BLaER1 treated with 17β-estradiol and CSF1 and Interleukin-3, amounts not matched to agents 10 nM and 100 nM (cell line): ENCODE results near the gene E4F1.

Experiments used
- H3K27ac ChIP-seq, 11 experiments: shearing (Covaris generic); formaldehyde crosslinking; 2 replicates each; pipeline ENCODE4 v1.8.1; 2022
- H3K27me3 ChIP-seq, 11 experiments: shearing (Covaris generic); formaldehyde crosslinking; 2 replicates each; pipeline ENCODE4 v1.8.1; 2022
- H3K36me3 ChIP-seq, 11 experiments: shearing (Covaris generic); formaldehyde crosslinking; 2 replicates each; pipeline ENCODE4 v1.8.1; 2022
- H3K4me1 ChIP-seq, 10 experiments: shearing (Covaris generic); formaldehyde crosslinking; 2 replicates each; pipeline ENCODE4 v1.8.1; 2022
- H3K4me2 ChIP-seq, 11 experiments: shearing (Covaris generic); formaldehyde crosslinking; 2 replicates each; pipeline ENCODE4 v1.8.1; 2022
- H3K4me3 ChIP-seq, 10 experiments: shearing (Covaris generic); formaldehyde crosslinking; 2 replicates each; pipeline ENCODE4 v1.8.1; 2022
- H3K9ac ChIP-seq, 11 experiments: shearing (Covaris generic); formaldehyde crosslinking; 2 replicates each; pipeline ENCODE4 v1.8.1; 2022
- H3K9me3 ChIP-seq, 11 experiments: shearing (Covaris generic); formaldehyde crosslinking; replicated peaks in 1 of 11; 2 replicates each; pipeline ENCODE4 v1.8.1; 2022
- H4K20me1 ChIP-seq, 11 experiments: shearing (Covaris generic); formaldehyde crosslinking; 2 replicates each; pipeline ENCODE4 v1.8.1; 2022
- Cebpa-rat ChIP-seq, 11 experiments: shearing (Covaris generic); IDR thresholded peaks; 2 replicates each; pipeline ENCODE4 v1.8.1; 2022

Gene E4F1

DNA sequence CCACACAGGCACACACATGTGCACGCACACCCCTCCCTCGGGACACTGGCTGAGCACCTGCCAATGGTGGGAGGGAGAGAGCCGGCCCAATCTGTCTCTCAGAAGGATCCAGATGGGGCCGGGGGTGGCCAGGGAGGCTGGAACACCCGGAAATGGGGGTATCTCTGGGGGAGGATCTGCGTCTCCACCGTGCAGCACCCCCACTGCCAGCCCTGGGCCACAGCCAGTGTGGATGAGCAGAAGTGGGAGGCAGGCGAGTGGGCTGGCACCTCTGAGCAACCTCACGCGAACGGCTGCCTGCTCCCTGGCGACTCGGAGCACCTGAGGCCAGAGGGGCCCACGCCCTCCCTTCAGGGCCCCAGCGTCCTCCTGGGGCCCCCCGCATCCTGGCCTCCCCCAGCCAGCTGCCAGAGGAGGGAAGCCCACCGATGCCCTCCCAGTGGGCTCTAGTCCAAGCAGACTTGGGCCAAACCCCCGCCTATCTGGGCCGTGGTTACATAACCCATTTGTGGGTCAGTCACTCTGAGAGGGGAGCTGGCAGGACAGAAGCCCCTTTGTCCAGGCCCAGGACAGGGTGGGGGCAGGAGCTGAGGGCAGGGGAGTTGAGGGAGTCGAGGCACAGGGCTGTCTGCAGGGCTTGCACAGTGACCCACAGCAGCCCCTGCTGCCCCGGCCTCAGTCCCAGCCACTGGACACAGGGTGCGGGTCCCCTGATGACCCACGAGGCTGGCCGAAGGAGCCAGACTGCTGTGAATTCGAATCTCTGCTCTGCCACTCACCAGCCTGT lies 32.5 kb upstream of the E4F1 start:
- H3K4me3 ChIP-seq = peak overlapping the region in 1 of 10 experiments; percentile 16; a peak in 1 of 20 replicates
- H3K4me1 ChIP-seq = peaks cover 11 to 48% (median 33%) of the 10 kb centered on the region in 10 experiments; a peak in 18 of 20 replicates
- H3K4me2 ChIP-seq = peak overlapping the region; percentile 5 to 93 (median 74); a peak in 19 of 22 replicates
- H3K36me3 ChIP-seq = no peaks in the 10 kb centered on the region
- no peak overlapping the region for H3K27ac ChIP-seq
- peaks cover 25 to 35% (median 27%) of the 10 kb centered on the region in 11 experiments for H3K27me3 ChIP-seq
- peaks cover 0 to 40% (median 24%) of the 10 kb centered on the region in 11 experiments; a peak in 18 of 22 replicates for H4K20me1 ChIP-seq
- TF ChIP-seq Cebpa-rat (IDR thresholded peaks at IDR 0.05) = no peak
- H3K9ac ChIP-seq = peak overlapping the region in 10 of 11 experiments; percentile 7 to 61 (median 32); a peak in 13 of 22 replicates
- H3K9me3 ChIP-seq = no peaks in the 10 kb centered on the region

DNA sequence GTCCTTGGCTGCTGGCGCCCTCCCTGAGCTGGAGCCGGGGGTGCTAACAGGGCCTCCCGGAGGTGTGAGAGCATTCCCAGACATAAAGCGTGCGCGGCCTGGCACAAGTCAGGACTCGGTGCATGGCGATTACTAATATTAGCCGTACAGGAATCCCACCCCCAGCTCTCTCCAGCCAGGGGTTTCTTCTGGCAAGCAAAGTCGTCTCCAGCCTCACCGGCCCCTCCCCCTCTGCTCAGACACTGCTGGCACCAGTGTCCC lies 32.0 kb upstream of the E4F1 start:
- H3K4me1 ChIP-seq = peaks cover 12 to 49% (median 35%) of the 10 kb centered on the region in 10 experiments; a peak in 18 of 20 replicates
- H3K4me2 ChIP-seq = peak overlapping the region in 9 of 11 experiments; percentile 40 to 93 (median 75); a peak in 17 of 22 replicates
- no peak overlapping the region for H3K27ac ChIP-seq
- H3K9ac ChIP-seq = peak overlapping the region in 6 of 11 experiments; percentile 7 to 61 (median 38); a peak in 7 of 22 replicates
- no peak overlapping the region; a peak in 1 of 20 replicates for H3K4me3 ChIP-seq
- H3K9me3 ChIP-seq = no peaks in the 10 kb centered on the region
- H3K36me3 ChIP-seq = no peaks in the 10 kb centered on the region
- peaks cover 0 to 41% (median 24%) of the 10 kb centered on the region in 11 experiments; a peak in 18 of 22 replicates for H4K20me1 ChIP-seq
- H3K27me3 ChIP-seq = peaks cover 30 to 39% (median 31%) of the 10 kb centered on the region in 11 experiments
- no peak for TF ChIP-seq Cebpa-rat (IDR thresholded peaks at IDR 0.05)

DNA sequence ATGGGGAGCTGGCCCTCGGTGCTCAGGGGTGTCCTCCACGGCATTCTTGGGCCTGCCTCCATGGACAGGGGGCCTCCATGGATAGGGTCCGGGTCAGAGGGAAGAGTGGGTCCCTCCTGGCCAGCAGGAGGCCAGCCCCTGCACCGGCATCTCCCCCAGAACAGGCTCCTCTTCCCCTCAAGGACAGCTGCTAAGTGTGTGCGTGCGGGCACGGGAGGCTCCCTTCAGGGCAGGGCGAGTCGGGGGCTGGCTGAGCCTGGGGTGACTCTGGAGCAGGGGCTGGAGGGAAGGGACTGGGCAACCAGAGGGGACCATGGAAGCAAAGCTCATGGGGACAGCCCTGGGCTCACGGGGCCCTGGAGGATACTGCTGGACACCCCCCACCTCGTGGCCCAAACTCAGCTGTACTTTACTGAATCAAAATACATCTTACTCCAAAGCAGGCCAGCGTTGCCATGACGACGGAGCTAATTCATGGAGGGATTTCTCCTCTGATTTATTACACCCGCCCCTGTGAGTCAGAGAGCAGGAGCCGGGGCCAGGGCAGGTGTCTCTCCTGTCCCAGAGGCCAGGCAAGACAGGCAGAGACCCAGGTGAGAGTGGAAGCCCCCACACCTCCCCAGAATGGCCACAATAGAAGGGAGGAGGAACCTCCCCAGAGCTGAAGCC lies 29.1 kb upstream of the E4F1 start:
- H3K4me2 ChIP-seq = peak overlapping the region in 6 of 11 experiments; percentile 76 to 97 (median 89); a peak in 6 of 22 replicates
- H3K4me1 ChIP-seq = peaks cover 12 to 49% (median 35%) of the 10 kb centered on the region in 10 experiments; a peak in 18 of 20 replicates
- no peak overlapping the region for H3K27ac ChIP-seq
- H4K20me1 ChIP-seq = peaks cover 0 to 47% (median 24%) of the 10 kb centered on the region in 11 experiments; a peak in 18 of 22 replicates
- H3K9ac ChIP-seq = peak overlapping the region in 1 of 11 experiments; percentile 56; a peak in 1 of 22 replicates
- H3K36me3 ChIP-seq = no peaks in the 10 kb centered on the region
- H3K4me3 ChIP-seq = no peak overlapping the region
- H3K27me3 ChIP-seq = peaks cover 58 to 67% (median 60%) of the 10 kb centered on the region in 11 experiments
- no peaks in the 10 kb centered on the region for H3K9me3 ChIP-seq
- TF ChIP-seq Cebpa-rat (IDR thresholded peaks at IDR 0.05) = no peak

DNA sequence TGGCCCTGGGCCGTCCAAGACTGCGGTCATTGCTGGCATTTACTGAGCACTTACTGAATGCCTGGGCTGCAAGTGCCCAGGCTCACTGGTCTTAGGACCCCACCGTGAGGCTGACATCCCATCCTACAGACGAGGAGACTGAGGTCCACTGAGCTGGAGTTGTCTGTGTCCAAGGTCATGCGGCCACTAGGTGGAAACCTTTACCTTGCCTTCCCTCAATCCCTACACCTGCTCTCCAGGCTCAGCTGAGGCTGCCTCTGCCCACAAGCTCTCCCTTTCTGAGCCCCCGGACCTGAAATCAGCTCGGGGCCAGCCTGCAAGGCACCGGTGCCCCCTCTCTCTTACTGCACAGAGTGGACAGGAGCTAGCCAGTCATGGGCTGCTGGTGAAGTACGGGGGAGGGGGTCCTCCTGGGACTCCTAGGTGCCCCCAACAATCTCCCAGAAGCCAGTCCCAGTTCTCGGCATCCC lies 28.5 kb upstream of the E4F1 start:
- H3K4me1 ChIP-seq = peaks cover 12 to 49% (median 35%) of the 10 kb centered on the region in 10 experiments; a peak in 18 of 20 replicates
- TF ChIP-seq Cebpa-rat (IDR thresholded peaks at IDR 0.05) = no peak
- H3K27ac ChIP-seq = no peak overlapping the region
- no peaks in the 10 kb centered on the region for H3K36me3 ChIP-seq
- peak overlapping the region in 4 of 11 experiments; percentile 33 to 66 (median 59); a peak in 4 of 22 replicates for H3K9ac ChIP-seq
- peak overlapping the region in 8 of 10 experiments; percentile 52 to 68 (median 55); a peak in 9 of 20 replicates for H3K4me3 ChIP-seq
- no peaks in the 10 kb centered on the region for H3K9me3 ChIP-seq
- peaks cover 64 to 73% (median 66%) of the 10 kb centered on the region in 11 experiments for H3K27me3 ChIP-seq
- peak overlapping the region in 10 of 11 experiments; percentile 76 to 97 (median 88); a peak in 18 of 22 replicates for H3K4me2 ChIP-seq
- peaks cover 0 to 47% (median 24%) of the 10 kb centered on the region in 11 experiments; a peak in 18 of 22 replicates for H4K20me1 ChIP-seq

DNA sequence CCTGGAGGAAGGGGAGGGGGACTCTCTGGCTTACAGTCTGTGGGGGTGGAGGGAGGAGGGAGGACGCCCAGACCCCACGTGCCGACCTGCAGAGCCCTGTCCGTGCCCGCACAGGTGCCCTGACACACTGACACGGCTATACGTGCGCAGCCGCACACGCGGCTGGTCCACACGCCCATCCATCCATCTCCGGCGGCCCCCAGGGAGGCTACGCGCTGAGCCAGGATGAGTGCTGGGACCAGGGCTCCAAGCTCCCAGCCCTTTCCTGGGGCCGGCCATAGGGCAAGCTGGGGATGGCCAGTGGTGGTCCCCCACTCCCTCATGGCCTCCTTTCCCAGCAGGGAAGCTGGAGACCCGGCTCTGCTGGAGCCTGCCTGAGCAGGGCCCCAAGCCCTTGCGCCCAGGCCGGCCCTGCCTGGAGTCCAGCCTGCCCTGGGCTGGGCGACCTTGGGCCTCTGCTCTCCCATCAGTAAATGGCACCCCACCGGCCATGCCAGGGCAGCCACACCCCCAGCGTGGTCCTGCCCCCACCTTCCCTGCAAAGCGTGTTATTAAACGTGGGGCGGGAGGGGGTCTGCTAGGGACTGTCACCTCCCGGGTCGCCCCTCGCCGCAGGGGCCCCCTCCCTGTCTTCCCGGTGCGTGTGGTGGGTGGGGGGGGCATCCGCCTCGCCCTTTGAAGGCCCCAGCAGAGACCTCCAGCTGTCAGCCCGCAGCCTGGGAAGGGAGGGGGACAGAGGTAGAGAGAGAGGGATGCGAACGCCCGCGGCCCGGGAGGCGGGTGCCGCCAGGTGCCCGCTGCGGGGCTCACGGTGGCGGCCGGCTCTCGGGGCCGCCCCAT lies 27.8 kb upstream of the E4F1 start:
- Histone ChIP-seq H3K4me3 (peak overlapping the region; percentile 45 to 68 (median 55)), H3K9ac (peak overlapping the region in 9 of 11 experiments; percentile 8 to 66 (median 51); a peak in 12 of 22 replicates), H3K27me3 (peaks cover 64 to 73% (median 72%) of the 10 kb centered on the region in 11 experiments), H4K20me1 (peaks cover 0 to 47% (median 22%) of the 10 kb centered on the region in 11 experiments; a peak in 18 of 22 replicates), H3K9me3 (no peaks in the 10 kb centered on the region), H3K27ac (no peak overlapping the region), H3K4me1 (peaks cover 12 to 42% (median 29%) of the 10 kb centered on the region in 10 experiments; a peak in 18 of 20 replicates), H3K4me2 (peak overlapping the region; percentile 76 to 97 (median 90)), H3K36me3 (no peaks in the 10 kb centered on the region)
- TF ChIP-seq Cebpa-rat (IDR thresholded peaks at IDR 0.05) = no peak

DNA sequence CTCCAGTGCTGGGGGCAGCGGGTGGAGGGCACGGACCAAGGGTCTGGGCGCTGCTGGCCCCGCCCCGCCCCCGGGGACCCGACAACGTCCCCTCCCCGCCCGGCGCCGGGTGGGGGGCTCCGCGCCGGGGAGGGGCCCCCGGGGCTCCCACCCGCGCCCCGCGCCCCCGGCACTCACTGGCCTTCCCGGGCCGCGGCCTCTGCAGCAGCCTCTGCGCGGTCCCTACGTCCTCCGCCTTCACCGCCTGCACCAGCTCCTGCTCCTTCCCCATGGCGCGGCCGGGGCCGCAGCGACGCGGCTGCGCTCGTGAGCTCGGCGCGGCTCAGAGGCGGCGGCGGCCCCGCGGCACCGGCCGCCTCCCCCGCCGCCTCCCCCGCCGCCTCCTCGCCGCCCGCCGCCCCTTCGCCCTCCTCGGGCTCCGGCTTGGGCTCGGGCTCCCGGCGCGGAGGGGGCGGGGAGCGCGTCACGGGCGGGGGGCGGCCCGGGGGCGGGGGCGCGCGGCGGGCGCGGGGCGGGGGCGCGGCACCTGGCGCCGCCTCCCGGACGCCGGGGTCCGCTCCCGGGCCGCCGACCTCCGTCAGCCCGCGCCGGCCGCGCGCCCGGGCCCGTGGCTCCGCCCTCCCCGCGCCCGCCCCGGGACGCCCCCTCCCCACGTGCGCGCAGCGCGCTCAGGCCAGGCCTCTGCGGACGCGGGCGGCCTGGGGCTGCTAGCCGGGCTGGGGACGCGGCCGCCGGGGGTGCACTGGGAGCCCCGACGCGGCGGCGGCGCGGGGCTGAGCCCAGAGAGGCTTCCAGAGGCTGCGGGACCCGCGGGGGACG lies 27.0 kb upstream of the E4F1 start, which contains the start of gene CASKIN1:
TSS of gene CASKIN1 (minus strand) at position 444 of the 819 bp plus-strand sequence. CDS start at position 271, 173 bp downstream.
- Histone ChIP-seq H3K4me2 (peak within 1 kb of the TSS; percentile 76 to 97 (median 90)), H3K9me3 (no peaks in the 10 kb centered on the region), H3K9ac (peak within 1 kb of the TSS in 10 of 11 experiments; percentile 8 to 73 (median 58); a peak in 15 of 22 replicates), H3K27me3 (peaks cover 64 to 79% (median 75%) of the 10 kb centered on the region in 11 experiments), H3K4me1 (peaks cover 10 to 34% (median 21%) of the 10 kb centered on the region in 10 experiments; a peak in 17 of 20 replicates), H3K36me3 (no peaks in the 10 kb centered on the region), H3K27ac (peak within 1 kb of the TSS in 1 of 11 experiments; percentile 26; a peak in 1 of 22 replicates), H3K4me3 (peak within 1 kb of the TSS; percentile 45 to 68 (median 55)), H4K20me1 (peaks cover 0 to 44% (median 20%) of the 10 kb centered on the region in 11 experiments; a peak in 17 of 22 replicates)
- no peak for TF ChIP-seq Cebpa-rat (IDR thresholded peaks at IDR 0.05)

DNA sequence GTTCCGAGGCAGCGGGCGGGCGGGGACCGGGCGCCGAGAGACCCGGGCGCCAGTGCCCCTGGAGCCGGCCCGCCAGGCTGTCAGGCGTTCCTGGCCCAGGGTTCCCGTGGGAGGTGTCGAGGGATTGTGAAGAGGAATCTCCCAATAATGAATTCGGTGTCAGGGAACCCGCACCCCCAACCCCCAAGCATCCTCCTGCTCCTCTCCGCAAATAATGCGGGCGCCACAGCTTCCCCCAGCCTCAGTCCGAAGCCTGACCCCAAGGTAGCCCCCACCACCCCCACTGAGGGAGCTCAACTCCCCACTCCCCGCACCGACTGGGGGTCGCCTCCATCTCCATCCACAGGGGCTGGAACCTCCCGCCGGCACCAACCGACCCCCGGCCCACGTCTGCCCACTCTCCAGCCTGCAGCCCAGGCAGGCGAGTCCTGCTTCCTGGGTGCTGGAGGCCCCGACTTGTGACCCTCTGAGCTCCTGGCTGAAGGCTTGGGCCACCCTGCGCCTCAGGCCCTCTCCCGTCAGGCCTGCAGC lies 26.3 kb upstream of the E4F1 start:
- Histone ChIP-seq H4K20me1 (peaks cover 0 to 44% (median 20%) of the 10 kb centered on the region in 11 experiments; a peak in 17 of 22 replicates), H3K27me3 (peaks cover 66 to 85% (median 79%) of the 10 kb centered on the region in 11 experiments), H3K9ac (peak overlapping the region in 9 of 11 experiments; percentile 42 to 73 (median 60); a peak in 14 of 22 replicates), H3K36me3 (no peaks in the 10 kb centered on the region), H3K27ac (peak overlapping the region in 1 of 11 experiments; percentile 26; a peak in 1 of 22 replicates), H3K9me3 (no peaks in the 10 kb centered on the region), H3K4me1 (peaks cover 10 to 27% (median 16%) of the 10 kb centered on the region in 10 experiments; a peak in 17 of 20 replicates), H3K4me3 (peak overlapping the region; percentile 40 to 68 (median 54)), H3K4me2 (peak overlapping the region; percentile 70 to 79 (median 76))
- TF ChIP-seq Cebpa-rat (IDR thresholded peaks at IDR 0.05) = no peak
